ENCODE data around the gene BAD.

DNA sequence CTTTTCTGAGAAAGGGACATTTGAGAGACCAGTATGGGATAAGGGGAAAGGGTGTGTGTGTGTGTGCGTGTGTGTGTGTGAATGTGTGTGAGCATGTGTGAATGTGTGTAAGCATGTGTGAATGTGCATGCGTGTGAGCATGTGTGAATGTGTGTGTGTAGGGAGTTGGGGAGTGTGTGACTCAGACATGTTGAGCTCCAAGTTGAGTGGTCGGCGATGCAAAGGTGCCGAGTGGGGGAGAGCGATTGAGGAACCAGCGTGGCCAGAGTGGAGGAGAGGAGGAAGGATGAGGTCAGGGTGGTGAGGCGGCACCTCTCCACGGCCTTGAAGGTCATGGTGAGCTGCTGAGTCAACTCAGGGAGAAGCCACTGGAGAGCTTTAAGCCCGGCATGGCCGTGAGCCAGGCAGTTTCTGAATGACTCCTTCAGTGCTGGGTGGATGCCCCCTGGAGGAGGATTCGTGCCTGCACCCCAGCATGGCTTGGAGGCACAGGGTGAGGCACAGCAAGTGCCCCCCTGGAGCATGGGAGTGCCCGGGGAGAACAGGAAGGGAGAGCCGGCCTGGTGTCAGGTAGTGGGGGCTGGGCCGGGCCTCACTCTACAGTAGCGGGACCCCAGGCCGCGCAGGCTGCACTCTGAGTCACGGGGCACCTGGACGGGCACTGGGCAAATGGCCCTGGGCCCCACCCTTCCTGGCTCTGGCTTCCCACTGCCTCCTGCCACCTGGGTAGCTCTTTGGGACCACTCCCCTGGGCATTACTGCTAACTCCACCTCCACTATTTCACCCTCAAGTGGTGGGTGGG, 47.3 kb upstream of the BAD start:
- TF ChIP-seq, protein P1, sequence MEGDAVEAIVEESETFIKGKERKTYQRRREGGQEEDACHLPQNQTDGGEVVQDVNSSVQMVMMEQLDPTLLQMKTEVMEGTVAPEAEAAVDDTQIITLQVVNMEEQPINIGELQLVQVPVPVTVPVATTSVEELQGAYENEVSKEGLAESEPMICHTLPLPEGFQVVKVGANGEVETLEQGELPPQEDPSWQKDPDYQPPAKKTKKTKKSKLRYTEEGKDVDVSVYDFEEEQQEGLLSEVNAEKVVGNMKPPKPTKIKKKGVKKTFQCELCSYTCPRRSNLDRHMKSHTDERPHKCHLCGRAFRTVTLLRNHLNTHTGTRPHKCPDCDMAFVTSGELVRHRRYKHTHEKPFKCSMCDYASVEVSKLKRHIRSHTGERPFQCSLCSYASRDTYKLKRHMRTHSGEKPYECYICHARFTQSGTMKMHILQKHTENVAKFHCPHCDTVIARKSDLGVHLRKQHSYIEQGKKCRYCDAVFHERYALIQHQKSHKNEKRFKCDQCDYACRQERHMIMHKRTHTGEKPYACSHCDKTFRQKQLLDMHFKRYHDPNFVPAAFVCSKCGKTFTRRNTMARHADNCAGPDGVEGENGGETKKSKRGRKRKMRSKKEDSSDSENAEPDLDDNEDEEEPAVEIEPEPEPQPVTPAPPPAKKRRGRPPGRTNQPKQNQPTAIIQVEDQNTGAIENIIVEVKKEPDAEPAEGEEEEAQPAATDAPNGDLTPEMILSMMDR (IDR thresholded peaks at IDR 0.05; ENCODE audit: low read length): peak; percentile 50
- no peak for TF ChIP-seq EZH2 (optimal IDR thresholded peaks at IDR 0.05; ENCODE audit: low read depth, low read length)

All from MM.1S (cell line).